ENCODE measurements around the gene ITPR3.

DNA sequence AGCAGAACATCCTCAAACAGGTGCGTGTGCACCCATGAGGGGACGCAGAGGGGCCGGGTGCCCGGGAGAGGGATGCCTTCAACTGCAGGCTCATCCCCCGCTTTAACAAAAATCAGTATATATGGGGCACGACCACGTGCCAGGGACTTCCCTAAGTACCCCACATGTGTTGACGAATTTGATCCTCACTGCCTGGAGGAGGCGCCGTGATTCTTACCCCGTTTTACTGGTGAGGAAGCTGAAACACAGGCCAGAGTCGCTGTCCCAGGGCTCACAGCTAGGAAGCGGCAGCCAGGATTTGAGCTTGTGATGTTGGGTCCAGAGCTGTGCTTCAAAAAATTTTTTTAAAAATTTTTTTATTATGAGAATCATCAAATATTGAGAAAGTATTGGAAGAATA is 44.8 kb downstream of the ITPR3 start:
- TF ChIP-seq, protein P1, sequence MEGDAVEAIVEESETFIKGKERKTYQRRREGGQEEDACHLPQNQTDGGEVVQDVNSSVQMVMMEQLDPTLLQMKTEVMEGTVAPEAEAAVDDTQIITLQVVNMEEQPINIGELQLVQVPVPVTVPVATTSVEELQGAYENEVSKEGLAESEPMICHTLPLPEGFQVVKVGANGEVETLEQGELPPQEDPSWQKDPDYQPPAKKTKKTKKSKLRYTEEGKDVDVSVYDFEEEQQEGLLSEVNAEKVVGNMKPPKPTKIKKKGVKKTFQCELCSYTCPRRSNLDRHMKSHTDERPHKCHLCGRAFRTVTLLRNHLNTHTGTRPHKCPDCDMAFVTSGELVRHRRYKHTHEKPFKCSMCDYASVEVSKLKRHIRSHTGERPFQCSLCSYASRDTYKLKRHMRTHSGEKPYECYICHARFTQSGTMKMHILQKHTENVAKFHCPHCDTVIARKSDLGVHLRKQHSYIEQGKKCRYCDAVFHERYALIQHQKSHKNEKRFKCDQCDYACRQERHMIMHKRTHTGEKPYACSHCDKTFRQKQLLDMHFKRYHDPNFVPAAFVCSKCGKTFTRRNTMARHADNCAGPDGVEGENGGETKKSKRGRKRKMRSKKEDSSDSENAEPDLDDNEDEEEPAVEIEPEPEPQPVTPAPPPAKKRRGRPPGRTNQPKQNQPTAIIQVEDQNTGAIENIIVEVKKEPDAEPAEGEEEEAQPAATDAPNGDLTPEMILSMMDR (IDR thresholded peaks at IDR 0.05) = no peak
- TF ChIP-seq POLR2A (IDR thresholded peaks at IDR 0.05) = no peak

All from lower leg skin (tissue), 3 donors.